Measurements from ENCODE around the gene PACC1. TPM values are rescaled to one million over a fixed set of nuclear protein-coding genes. Genes with fewer than 3 reads are reported as not detected.

PACC1 gene
- total RNA-seq, 1 experiment from 2014 or later = 14.5 TPM

DNA sequence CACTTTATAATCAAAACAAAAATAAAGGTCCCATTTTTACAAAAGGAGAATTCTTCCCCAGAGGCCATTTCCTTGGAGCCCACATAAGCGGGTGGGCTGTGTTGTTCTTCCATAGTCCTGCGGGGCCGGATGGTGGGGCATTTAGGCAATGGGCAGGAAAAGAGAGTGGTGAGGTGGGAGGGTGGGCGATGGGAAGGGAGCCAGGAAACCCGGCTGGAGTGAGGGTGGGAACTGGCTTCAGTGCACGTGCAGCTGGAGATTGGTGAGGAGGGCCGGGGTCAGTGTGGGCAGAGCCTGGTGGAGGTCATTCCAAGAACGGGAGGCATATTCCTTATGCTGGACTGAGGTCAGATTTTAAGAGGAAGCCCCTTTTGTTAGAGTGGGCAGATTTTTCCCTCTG lies 31.6 kb upstream of the PACC1 start:
- ChIA-PET CTCF (interaction anchor here (0.6 kb wide), 1 partner anchor 10 kb away, joined by 3 read pairs; no protein-coding TSS in a partner anchor), POLR2A (ENCODE audit: low non-redundant PET) (no interaction called here)
- Histone ChIP-seq H3K27me3 (replicated peaks; ENCODE audit: insufficient read depth, low read depth, low read length, poor library complexity) (no peaks in the 10 kb centered on the region), H3K9me3 (ENCODE audit: low read depth, low read length, poor library complexity, severe bottlenecking) (no peaks in the 10 kb centered on the region), H3K4me3 (ENCODE audit: low read depth, low read length, poor library complexity, severe bottlenecking) (no peak overlapping the region), H3K4me1 (ENCODE audit: insufficient read depth, low read length, poor library complexity, severe bottlenecking) (no peaks in the 10 kb centered on the region), H3K36me3 (ENCODE audit: insufficient read depth, low read length, poor library complexity, severe bottlenecking) (no peaks in the 10 kb centered on the region), H3K27ac (ENCODE audit: low read depth, low read length, poor library complexity, severe bottlenecking) (no peak overlapping the region)
- no TSS peak for BruUV-seq (replicated peaks)
- DNase-seq (ENCODE audit: low spot score) = no peak
- TF ChIP-seq, protein P1, sequence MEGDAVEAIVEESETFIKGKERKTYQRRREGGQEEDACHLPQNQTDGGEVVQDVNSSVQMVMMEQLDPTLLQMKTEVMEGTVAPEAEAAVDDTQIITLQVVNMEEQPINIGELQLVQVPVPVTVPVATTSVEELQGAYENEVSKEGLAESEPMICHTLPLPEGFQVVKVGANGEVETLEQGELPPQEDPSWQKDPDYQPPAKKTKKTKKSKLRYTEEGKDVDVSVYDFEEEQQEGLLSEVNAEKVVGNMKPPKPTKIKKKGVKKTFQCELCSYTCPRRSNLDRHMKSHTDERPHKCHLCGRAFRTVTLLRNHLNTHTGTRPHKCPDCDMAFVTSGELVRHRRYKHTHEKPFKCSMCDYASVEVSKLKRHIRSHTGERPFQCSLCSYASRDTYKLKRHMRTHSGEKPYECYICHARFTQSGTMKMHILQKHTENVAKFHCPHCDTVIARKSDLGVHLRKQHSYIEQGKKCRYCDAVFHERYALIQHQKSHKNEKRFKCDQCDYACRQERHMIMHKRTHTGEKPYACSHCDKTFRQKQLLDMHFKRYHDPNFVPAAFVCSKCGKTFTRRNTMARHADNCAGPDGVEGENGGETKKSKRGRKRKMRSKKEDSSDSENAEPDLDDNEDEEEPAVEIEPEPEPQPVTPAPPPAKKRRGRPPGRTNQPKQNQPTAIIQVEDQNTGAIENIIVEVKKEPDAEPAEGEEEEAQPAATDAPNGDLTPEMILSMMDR (conservative IDR thresholded peaks at IDR 0.05; ENCODE audit: low read depth, low read length) = no peak
- TF ChIP-seq EZH2 (IDR thresholded peaks at IDR 0.05; ENCODE audit: borderline replicate concordance, low read depth, low read length, poor library complexity, severe bottlenecking) = no peak
- intact Hi-C loops (cut with micrococcal nuclease; ENCODE audit: unreplicated experiment) = no loop called here

DNA sequence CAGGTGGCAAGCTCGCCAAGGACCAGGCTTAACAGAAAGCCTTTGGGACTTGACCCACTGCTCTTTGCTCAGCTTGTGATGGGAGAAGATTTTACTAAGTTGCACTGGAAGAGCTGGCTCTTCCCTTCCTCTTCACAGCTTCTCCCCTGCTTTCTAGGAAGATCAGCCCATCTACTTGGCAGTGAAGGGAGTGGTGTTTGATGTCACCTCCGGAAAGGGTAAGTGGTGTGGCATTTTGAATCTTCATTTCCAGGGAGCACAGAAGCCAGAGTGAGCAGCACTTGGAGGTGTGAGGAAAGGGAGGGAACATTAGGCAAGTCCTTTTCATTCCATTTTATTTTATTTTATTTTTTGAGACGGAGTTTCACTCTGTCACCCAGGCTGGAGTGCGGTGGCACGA lies 27.7 kb upstream of the PACC1 start:
- TF ChIP-seq, protein P1 (conservative IDR thresholded peaks at IDR 0.05; ENCODE audit: low read depth, low read length) = no peak
- no peak for TF ChIP-seq EZH2 (IDR thresholded peaks at IDR 0.05; ENCODE audit: borderline replicate concordance, low read depth, low read length, poor library complexity, severe bottlenecking)
- ChIA-PET POLR2A (ENCODE audit: low non-redundant PET) (no interaction called here), CTCF (no interaction called here)
- no peaks in the 10 kb centered on the region for H3K4me1 ChIP-seq (ENCODE audit: insufficient read depth, low read length, poor library complexity, severe bottlenecking)
- no peak overlapping the region for H3K27ac ChIP-seq (ENCODE audit: low read depth, low read length, poor library complexity, severe bottlenecking)
- H3K4me3 ChIP-seq (ENCODE audit: low read depth, low read length, poor library complexity, severe bottlenecking) = no peak overlapping the region
- H3K9me3 ChIP-seq (ENCODE audit: low read depth, low read length, poor library complexity, severe bottlenecking) = no peaks in the 10 kb centered on the region
- BruUV-seq (replicated peaks) = no TSS peak
- no peaks in the 10 kb centered on the region for H3K36me3 ChIP-seq (ENCODE audit: insufficient read depth, low read length, poor library complexity, severe bottlenecking)
- H3K27me3 ChIP-seq (replicated peaks; ENCODE audit: insufficient read depth, low read depth, low read length, poor library complexity) = no peaks in the 10 kb centered on the region
- intact Hi-C loops (cut with micrococcal nuclease; ENCODE audit: unreplicated experiment) = no loop called here
- no peak for DNase-seq (ENCODE audit: low spot score)

DNA sequence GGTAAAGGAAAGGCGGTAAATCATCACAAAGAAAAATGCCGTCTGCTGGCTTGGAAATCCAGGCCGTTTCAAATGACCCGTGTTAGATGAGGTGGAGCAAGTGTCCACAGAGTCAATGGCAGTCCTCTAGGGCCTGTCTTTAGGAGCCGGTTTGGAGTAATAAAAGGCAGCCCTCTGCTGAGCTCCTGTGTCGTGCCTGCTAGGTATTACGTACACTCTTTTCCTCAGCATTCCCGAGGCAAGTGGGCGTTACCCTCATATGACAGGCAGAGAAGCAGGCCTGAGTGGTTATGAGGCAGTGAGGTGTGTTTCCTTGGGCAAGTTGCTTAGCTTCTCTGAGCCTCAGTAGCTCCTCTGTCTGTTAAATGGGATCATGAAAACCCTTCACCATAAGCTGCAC lies 25.7 kb upstream of the PACC1 start:
- Histone ChIP-seq H3K4me3 (ENCODE audit: low read depth, low read length, poor library complexity, severe bottlenecking) (no peak overlapping the region), H3K27ac (ENCODE audit: low read depth, low read length, poor library complexity, severe bottlenecking) (no peak overlapping the region), H3K4me1 (ENCODE audit: insufficient read depth, low read length, poor library complexity, severe bottlenecking) (no peaks in the 10 kb centered on the region), H3K36me3 (ENCODE audit: insufficient read depth, low read length, poor library complexity, severe bottlenecking) (no peaks in the 10 kb centered on the region), H3K9me3 (ENCODE audit: low read depth, low read length, poor library complexity, severe bottlenecking) (no peaks in the 10 kb centered on the region), H3K27me3 (replicated peaks; ENCODE audit: insufficient read depth, low read depth, low read length, poor library complexity) (no peaks in the 10 kb centered on the region)
- DNase-seq (ENCODE audit: low spot score) = no peak
- TF ChIP-seq EZH2 (IDR thresholded peaks at IDR 0.05; ENCODE audit: borderline replicate concordance, low read depth, low read length, poor library complexity, severe bottlenecking) = no peak
- TF ChIP-seq, protein P1 (conservative IDR thresholded peaks at IDR 0.05; ENCODE audit: low read depth, low read length) = no peak
- ChIA-PET CTCF (interaction anchor here (1.0 kb wide), 1 partner anchor 15 kb away, joined by 4 read pairs; no protein-coding TSS in a partner anchor), POLR2A (ENCODE audit: low non-redundant PET) (no interaction called here)
- intact Hi-C loops (cut with micrococcal nuclease; ENCODE audit: unreplicated experiment) = no loop called here
- BruUV-seq (replicated peaks) = no TSS peak

All from A673 (cell line).